Body of pancreas (tissue), 4 donors: ENCODE measurements around the gene PGS1. TPM values are rescaled to one million over a fixed set of nuclear protein-coding genes. Genes with fewer than 3 reads are reported as not detected.

ENCODE experiments used
- ATAC-seq: fragments of 150-250 bp; one replicate; pipeline ENCODE4 v1.9.1; 2016
- DNase-seq, 4 donors: peaks; one replicate each; pipeline ENCODE4 v3.0.0-alpha.2; 2019
- H3K27ac ChIP-seq, 4 donors: fragments of 200-600 bp; sonication (generic); 1 replicate in 3 of 4; 2 replicates in 1 of 4; pipeline versions ENCODE4 v1.5.1 to v1.6.1; 2016 to 2019; ENCODE audit warnings: mild to moderate bottlenecking in 1 of 4, mixed read lengths in 1 of 4, moderate library complexity in 1 of 4
- H3K27me3 ChIP-seq, 2 donors: fragments of 200-600 bp; sonication (generic); one replicate each; pipeline ENCODE4 v1.6.0; 2016; ENCODE audit warnings: mild to moderate bottlenecking in 1 of 2
- H3K36me3 ChIP-seq, 2 donors: fragments of 200-600 bp; sonication (generic); replicated peaks in 1 of 2; 2 replicates each; pipeline ENCODE4 v1.5.1; 2016; ENCODE audit warnings: low read depth in 2 of 2; ENCODE audit not compliant: insufficient read depth in 1 of 2
- H3K4me1 ChIP-seq: fragments of 200-600 bp; sonication (generic); one replicate; pipeline ENCODE4 v1.6.0; 2016
- H3K4me3 ChIP-seq, 2 donors: fragments of 200-600 bp; sonication (generic); 1 replicate in 1 of 2; 2 replicates in 1 of 2; pipeline ENCODE4 v1.5.1; 2016 to 2019
- H3K9me3 ChIP-seq, 3 donors: fragments of 200-600 bp; sonication (generic); 1 replicate in 2 of 3; 2 replicates in 1 of 3; pipeline ENCODE4 v1.5.1; 2016
- CTCF ChIP-seq, 7 experiments: fragments of 450-650 bp in 4 of 7; fragments of 200-600 bp in 3 of 7; sonication (generic) in 3 of 7; IDR thresholded peaks; one replicate each; pipeline ENCODE4 v1.5.1; 2016 to 2019; ENCODE audit warnings: antibody characterized with exemption in 7 of 7
- POLR2A ChIP-seq, 3 donors: fragments of 450-650 bp; IDR thresholded peaks; one replicate each; pipeline ENCODE4 v1.6.1; 2016; ENCODE audit warnings: antibody characterized with exemption in 3 of 3, mild to moderate bottlenecking in 2 of 3
- WGBS, 2 donors: methylation state at CpG; one replicate each; pipeline ENCODE4 v1.1.5; 2017; 5-methylcytosine and 5-hydroxymethylcytosine counted together
- intact Hi-C: fragments of 100-400 bp; cut with DNase I; formaldehyde crosslinking; loops from one replicate; pipeline ENCODE4 v1.15.1; 2023
- total RNA-seq, 2 donors: library from RNA; depleted of rRNA; stranded (reverse); fragments of >200 nt; gene quantifications; one replicate each; pipeline ENCODE4 v1.1.0, GENCODE V29; 2016

Gene PGS1
- total RNA-seq, 2 donors from 2014 or later, result 17.1 to 30.4 TPM

- H3K27ac ChIP-seq, result no peak overlapping the region
- H3K27me3 ChIP-seq, result no peaks in the 10 kb centered on the region
- ATAC-seq (no peak), DNase-seq (no peak)
- WGBS, 2 donors, result 88% methylated on average over 20 to 24 of the region's 24 CpGs
- no peak overlapping the region for H3K4me3 ChIP-seq
- H3K4me1 ChIP-seq, result no peaks in the 10 kb centered on the region
- intact Hi-C loops, result loop anchor here (10.0 kb wide), 1 partner anchor 314 kb away; no protein-coding TSS in a partner anchor
- H3K9me3 ChIP-seq, result no peaks in the 10 kb centered on the region
- no peak for TF ChIP-seq CTCF (IDR thresholded peaks at IDR 0.05)
- TF ChIP-seq POLR2A (IDR thresholded peaks at IDR 0.05), result no peak
- H3K36me3 ChIP-seq, result peaks cover 0 to 8% of the 10 kb centered on the region in 2 donors
Observed at GRCh38 chr17:78428836-78429617, 50.6 kb downstream of the PGS1 start.

- Histone ChIP-seq H3K27me3 (no peaks in the 10 kb centered on the region), H3K4me3 (no peak overlapping the region), H3K4me1 (no peaks in the 10 kb centered on the region), H3K36me3 (peaks cover 0 to 8% of the 10 kb centered on the region in 2 donors), H3K9me3 (no peaks in the 10 kb centered on the region), H3K27ac (no peak overlapping the region)
- no peak for TF ChIP-seq POLR2A (IDR thresholded peaks at IDR 0.05)
- TF ChIP-seq CTCF (IDR thresholded peaks at IDR 0.05), result no peak
- ATAC-seq (no peak), DNase-seq (no peak)
- intact Hi-C loops, result loop anchor here (10.0 kb wide), 1 partner anchor 315 kb away; no protein-coding TSS in a partner anchor
- WGBS, 2 donors, result 74 to 75% methylated on average over 9 to 10 of the region's 10 CpGs
Observed at GRCh38 chr17:78429618-78429995, 51.2 kb downstream of the PGS1 start.

GRCh38 chr17:78430892-78431691 is 52.6 kb downstream of the PGS1 start:
- ATAC-seq (no peak), DNase-seq (no peak)
- Histone ChIP-seq H3K9me3 (no peaks in the 10 kb centered on the region), H3K4me3 (no peak overlapping the region), H3K27me3 (no peaks in the 10 kb centered on the region), H3K27ac (no peak overlapping the region), H3K4me1 (no peaks in the 10 kb centered on the region), H3K36me3 (peaks cover 0 to 8% of the 10 kb centered on the region in 2 donors)
- 49 to 60% methylated on average over 20 of the region's 20 CpGs for WGBS, 2 donors
- intact Hi-C loops, result no loop called here
- TF ChIP-seq POLR2A (IDR thresholded peaks at IDR 0.05) (no peak), CTCF (IDR thresholded peaks at IDR 0.05) (no peak)

GRCh38 chr17:78431692-78431958 is 53.2 kb downstream of the PGS1 start:
- TF ChIP-seq CTCF (IDR thresholded peaks at IDR 0.05), result no peak
- TF ChIP-seq POLR2A (IDR thresholded peaks at IDR 0.05), result no peak
- no peak for DNase-seq
- H3K27me3 ChIP-seq, result no peaks in the 10 kb centered on the region
- H3K36me3 ChIP-seq, result peaks cover 0 to 6% of the 10 kb centered on the region in 2 donors
- H3K4me3 ChIP-seq, result no peak overlapping the region
- intact Hi-C loops, result no loop called here
- no peaks in the 10 kb centered on the region for H3K9me3 ChIP-seq
- ATAC-seq, result no peak
- no peaks in the 10 kb centered on the region for H3K4me1 ChIP-seq
- 69 to 74% methylated on average over 11 of the region's 11 CpGs for WGBS, 2 donors
- H3K27ac ChIP-seq, result no peak overlapping the region
